Measurements from ENCODE around the gene DKK1.
"Not testable (repeated sequence)": the region's sequence is repeated elsewhere in the genome, so short reads cannot be mapped to it uniquely, and the experiment has no call there.

DKK1 gene

DNA sequence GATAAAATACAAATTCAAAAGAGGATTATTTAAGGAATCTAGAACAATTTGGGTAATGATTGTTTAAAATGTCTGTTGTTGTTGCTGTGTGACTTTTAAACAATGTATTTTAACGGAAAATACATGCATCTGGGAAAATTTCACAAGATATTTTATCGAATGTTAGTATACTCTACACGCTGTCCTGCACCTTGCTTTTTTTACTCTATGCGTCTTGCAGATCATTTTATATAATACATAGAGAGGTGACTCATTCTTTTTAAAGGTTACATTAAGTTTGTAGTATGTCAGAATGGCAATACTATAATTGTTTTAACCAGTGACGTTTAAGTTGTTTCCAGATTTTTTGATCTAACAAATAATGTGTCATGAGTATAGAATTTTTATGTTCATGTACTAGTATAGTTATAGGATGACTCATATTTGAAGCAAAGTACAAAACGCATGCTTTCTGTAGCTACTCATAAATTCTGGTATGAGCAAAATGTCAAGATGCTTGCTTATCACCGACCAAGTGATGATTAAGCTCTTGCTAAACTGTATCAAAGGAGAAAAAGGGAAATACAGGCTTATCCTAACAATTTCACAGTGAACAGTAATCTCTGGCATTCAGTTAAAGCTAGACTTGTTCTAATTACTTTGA, 4.9 kb downstream of the DKK1 start:
- no peak for DNase-seq

- DNase-seq: no peak
Measured at GRCh38 chr10:52319926-52320325, 5.8 kb downstream of the DKK1 start.

- DNase-seq: no peak
Measured at GRCh38 chr10:52322323-52322722, 8.2 kb downstream of the DKK1 start.

DNA sequence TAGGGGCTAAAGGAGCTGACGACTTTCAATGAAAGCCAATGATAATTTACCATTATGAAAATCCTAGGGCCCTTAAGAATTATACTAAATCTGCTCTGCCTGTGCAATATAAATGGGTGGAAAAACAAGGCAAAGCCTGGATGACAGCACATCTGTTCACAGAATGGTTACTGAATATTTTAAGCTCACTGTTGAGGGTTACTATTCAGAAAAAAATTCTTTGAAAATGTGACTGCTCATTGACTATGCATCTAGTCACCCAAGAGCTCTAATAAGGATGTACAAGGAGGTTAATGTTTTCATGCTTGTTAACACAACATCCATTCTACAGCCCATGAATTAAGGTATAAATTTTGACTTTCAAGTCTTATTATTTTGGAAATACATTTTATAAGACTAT, 8.9 kb downstream of the DKK1 start:
- no peak for DNase-seq

DNA sequence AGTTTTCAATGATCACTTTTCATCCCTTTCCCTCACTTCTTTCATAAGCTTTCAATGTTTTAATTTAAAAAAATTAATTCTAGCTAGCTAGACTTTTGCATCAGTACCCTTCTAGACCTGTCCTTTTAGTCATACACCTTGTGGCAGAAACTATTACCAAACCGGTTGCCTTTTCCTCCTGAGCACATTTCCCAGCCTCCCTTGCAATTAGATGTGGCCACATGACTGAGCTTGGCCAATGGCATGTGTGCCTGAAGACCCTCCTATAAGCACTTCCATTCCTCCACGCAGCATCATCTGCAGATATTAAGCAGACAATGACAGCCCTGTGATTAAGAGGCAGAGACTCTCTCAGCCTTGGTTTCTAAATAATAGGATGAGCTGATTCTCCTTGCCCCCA, 12.3 kb downstream of the DKK1 start:
- DNase-seq: no peak

GRCh38 chr10:52331638-52332364, 17.7 kb downstream of the DKK1 start:
- no peak for DNase-seq

GRCh38 chr10:52332815-52333214, 18.7 kb downstream of the DKK1 start:
- DNase-seq: no peak

DNA sequence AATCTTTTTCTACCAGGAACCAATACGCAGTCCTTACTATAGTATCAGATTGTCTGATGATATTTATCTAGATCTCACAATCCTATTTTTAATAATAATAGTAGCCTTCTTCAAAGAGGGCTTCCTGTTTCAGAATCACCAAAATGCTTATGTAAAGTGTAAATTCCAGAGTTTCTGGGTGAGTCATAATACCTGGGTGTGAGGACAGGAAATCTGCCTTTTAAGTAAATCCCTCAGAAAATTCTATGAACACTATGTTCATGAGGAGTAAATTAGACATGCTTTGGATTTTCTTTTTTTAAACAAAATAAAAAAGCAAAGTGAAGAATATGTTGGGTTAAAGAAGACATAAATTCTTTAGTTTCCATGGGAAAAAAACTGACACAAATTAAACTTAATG, 20.5 kb downstream of the DKK1 start:
- DNase-seq: no peak

- no peak for DNase-seq
Measured at GRCh38 chr10:52335665-52336064, 21.6 kb downstream of the DKK1 start.

DNA sequence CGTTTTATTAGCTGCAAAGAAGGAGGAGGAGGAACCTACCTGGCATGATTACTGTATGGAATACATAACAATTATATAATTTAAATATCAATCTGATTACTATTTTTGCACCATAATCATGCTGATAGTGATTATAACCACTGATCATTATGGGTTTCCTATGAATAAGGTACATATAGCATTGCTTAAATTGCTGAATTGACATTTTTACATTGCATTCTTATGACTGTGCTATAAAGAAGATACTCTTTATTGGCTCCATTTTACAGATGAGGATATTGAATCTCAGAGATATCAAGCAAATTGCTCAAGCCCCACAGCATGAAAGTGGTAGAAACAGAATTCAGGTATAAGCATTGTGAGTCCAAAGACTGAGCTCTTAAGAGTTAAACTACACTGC, 23.1 kb downstream of the DKK1 start:
- DNase-seq: no peak

- DNase-seq: no peak
Measured at GRCh38 chr10:52343439-52343838, 29.4 kb downstream of the DKK1 start.

GRCh38 chr10:52346394-52347326, 32.6 kb downstream of the DKK1 start:
- no peak for DNase-seq

- no peak for DNase-seq
Measured at GRCh38 chr10:52347327-52347667, 33.2 kb downstream of the DKK1 start.

DNA sequence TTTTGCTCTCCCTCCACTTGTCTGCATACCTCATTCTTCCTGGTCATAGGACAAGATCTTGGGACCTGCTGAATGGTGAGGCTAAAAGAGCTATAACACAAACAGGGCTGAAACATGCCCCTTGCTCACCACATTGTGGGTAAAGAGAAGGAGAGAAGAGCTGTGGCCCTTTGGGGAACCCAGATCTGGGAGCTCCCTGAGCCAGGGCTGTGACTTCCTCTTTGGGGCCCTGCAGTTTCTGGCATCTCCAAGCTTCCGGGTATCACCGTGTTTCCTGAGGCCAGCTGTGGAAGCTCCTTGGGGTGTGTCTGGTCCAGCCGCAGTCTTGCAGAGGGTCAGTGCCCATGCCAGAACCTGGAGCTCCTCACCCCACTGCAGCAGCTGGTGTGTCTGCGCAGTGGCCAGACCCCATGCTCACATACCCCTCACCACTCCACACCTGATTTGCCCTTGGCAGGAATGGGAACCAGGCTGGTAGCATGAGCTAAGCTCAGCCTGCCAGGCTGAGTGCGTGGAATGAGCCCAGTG, 34.0 kb downstream of the DKK1 start:
- DNase-seq: no peak

- no peak for DNase-seq
Measured at GRCh38 chr10:52351914-52352330, 37.8 kb downstream of the DKK1 start.

GRCh38 chr10:52353205-52353604, 39.1 kb downstream of the DKK1 start:
- DNase-seq: no peak

GRCh38 chr10:52353960-52354394, 39.9 kb downstream of the DKK1 start:
- no peak for DNase-seq

DNA sequence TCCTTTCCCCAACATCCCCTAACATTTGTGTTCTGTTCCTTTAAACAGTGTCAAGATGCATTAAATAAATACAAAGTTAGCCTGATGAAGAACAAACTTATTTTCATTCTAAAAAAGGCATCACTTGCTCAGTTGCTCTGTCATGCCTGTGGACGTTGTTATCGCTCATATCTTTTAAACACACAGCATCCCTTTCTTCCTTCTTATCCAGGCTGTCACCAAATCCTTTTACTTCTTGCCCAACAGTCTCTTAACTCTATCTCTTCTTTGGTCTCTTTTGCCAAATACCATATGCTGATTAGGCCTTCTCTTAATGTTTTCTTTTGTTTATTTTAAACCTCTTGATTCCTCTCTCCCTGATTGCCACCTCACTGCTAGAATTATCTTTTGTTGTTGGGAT, 43.9 kb downstream of the DKK1 start:
- no peak for DNase-seq

DNA sequence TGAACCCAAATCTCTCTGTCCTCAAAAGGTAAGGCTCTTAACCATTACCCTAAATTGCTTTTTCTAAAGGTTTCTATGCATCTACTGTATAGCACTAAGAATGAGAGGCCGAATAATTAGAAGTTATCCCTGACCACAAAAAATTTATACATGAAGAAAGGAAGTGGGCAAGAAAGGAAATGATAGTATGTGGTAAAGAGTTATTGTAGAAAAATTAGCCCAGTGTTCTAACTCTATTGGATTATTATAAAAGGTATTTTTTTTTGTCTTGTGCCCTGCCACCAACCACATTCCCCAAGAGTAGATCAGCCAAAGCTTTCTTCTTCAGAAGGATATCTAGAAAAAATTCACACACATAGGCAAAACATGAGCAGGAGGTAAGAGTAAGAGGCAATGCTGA, 45.4 kb downstream of the DKK1 start:
- no peak for DNase-seq

GRCh38 chr10:52365547-52366432, 51.7 kb downstream of the DKK1 start:
- not testable (repeated sequence) for DNase-seq

All from CD4-positive, alpha-beta T cell treated with Interferon gamma for 1 hour (primary cell).